IMR-90 (cell line): ENCODE measurements around the gene WDR53. TPM values are rescaled to one million over a fixed set of nuclear protein-coding genes. Genes with fewer than 3 reads are reported as not detected.

ENCODE experiments used
- ATAC-seq: fragments of 200-7000 bp; cut with Tn5 transposase; 2 replicates; pipeline ENCODE4 v1.9.1; 2020; ENCODE audit warnings: low read depth, mild to moderate bottlenecking, moderate library complexity
- BruUV-seq: library from RNA; stranded (reverse); fragments of 400-500 nt; replicated peaks from 2 replicates; lab custom pipeline; 2021; lab: Mats Ljungman, UMichigan
- CTCF ChIA-PET: fragments of 300-600 bp; formaldehyde crosslinking; extraction: SDS; loops from one replicate; lab custom pipeline; 2021; ENCODE audit warnings: antibody characterized with exemption; lab: Yijun Ruan, JAX
- POLR2A ChIA-PET: fragments of 300-600 bp; sonication (Branson Sonifier 250); formaldehyde crosslinking; loops from one replicate; lab custom pipeline; 2022; ENCODE audit warnings: antibody characterized with exemption; ENCODE audit not compliant: unreplicated experiment; lab: Charles Lee
- DNase-seq: peaks from one replicate; pipeline ENCODE4 v3.0.0; 2013
- H2AFZ ChIP-seq: replicated peaks from 2 replicates; pipeline ENCODE3; 2013; ENCODE audit warnings: low read length, mild to moderate bottlenecking; ENCODE audit not compliant: poor library complexity
- H2AK5ac ChIP-seq: 2 replicates; pipeline ENCODE4 v1.6.1; 2013; ENCODE audit warnings: low read depth, low read length, inconsistent platforms
- H2AK9ac ChIP-seq: replicated peaks from 2 replicates; pipeline ENCODE3; 2013; ENCODE audit warnings: mild to moderate bottlenecking, low read depth, low read length, moderate library complexity; ENCODE audit not compliant: poor library complexity
- H2BK120ac ChIP-seq: 2 replicates; pipeline ENCODE4 v1.6.1; 2013; ENCODE audit warnings: low read depth, low read length, inconsistent platforms
- H2BK15ac ChIP-seq: 3 replicates; pipeline ENCODE4 v1.6.1; 2013; ENCODE audit warnings: low read depth, low read length, inconsistent platforms
- H2BK20ac ChIP-seq: 2 replicates; pipeline ENCODE4 v1.6.1; 2013; ENCODE audit warnings: low read depth, mild to moderate bottlenecking, inconsistent platforms, low read length, moderate library complexity
- H2BK5ac ChIP-seq: 2 replicates; pipeline ENCODE4 v1.6.1; 2013; ENCODE audit warnings: mild to moderate bottlenecking, low read depth, low read length, inconsistent platforms; ENCODE audit not compliant: poor library complexity, severe bottlenecking
- H3K14ac ChIP-seq: replicated peaks from 2 replicates; pipeline ENCODE4 v1.6.1; 2013; ENCODE audit warnings: low read depth, low read length, inconsistent platforms
- H3K18ac ChIP-seq: 2 replicates; pipeline ENCODE4 v1.6.1; 2013; ENCODE audit warnings: low read depth, low read length, control low read depth
- H3K23ac ChIP-seq: 2 replicates; pipeline ENCODE4 v1.6.1; 2013; ENCODE audit warnings: low read depth, low read length, inconsistent platforms
- H3K27ac ChIP-seq: 2 replicates; pipeline ENCODE4 v1.5.1; 2013; ENCODE audit warnings: mild to moderate bottlenecking, control low read depth, low read length; ENCODE audit not compliant: insufficient read depth
- H3K27me3 ChIP-seq: 2 replicates; pipeline ENCODE4 v1.6.1; 2013; ENCODE audit warnings: low read length; ENCODE audit not compliant: control insufficient read depth, insufficient read depth
- H3K36me3 ChIP-seq: 2 replicates; pipeline ENCODE4 v1.6.1; 2013; ENCODE audit warnings: low read length, mixed read lengths; ENCODE audit not compliant: control insufficient read depth, insufficient read depth
- H3K4ac ChIP-seq: 2 replicates; pipeline ENCODE4 v1.6.1; 2013; ENCODE audit warnings: low read depth, low read length, inconsistent platforms
- H3K4me1 ChIP-seq: 2 replicates; pipeline ENCODE4 v1.6.1; 2013; ENCODE audit warnings: low read length, mixed read lengths; ENCODE audit not compliant: control insufficient read depth, insufficient read depth
- H3K4me2 ChIP-seq: 2 replicates; pipeline ENCODE4 v1.6.1; 2013; ENCODE audit warnings: low read depth, mild to moderate bottlenecking, control low read depth, low read length, moderate library complexity
- H3K4me3 ChIP-seq: 2 replicates; pipeline ENCODE4 v1.5.1; 2013; ENCODE audit warnings: low read depth, mild to moderate bottlenecking, control low read depth, low read length, moderate library complexity; ENCODE audit not compliant: insufficient read depth
- H3K56ac ChIP-seq: 2 replicates; pipeline ENCODE4 v1.6.1; 2013; ENCODE audit warnings: low read length, inconsistent platforms; ENCODE audit not compliant: insufficient read depth; ENCODE audit errors: extremely low read depth
- H3K79me1 ChIP-seq, 2 experiments: 2 replicates each; pipeline ENCODE4 v1.6.1; 2013; ENCODE audit warnings: low read length in 2 of 2, inconsistent platforms in 1 of 2, low read depth in 1 of 2
- H3K9ac ChIP-seq: 2 replicates; pipeline ENCODE4 v1.6.1; 2013; ENCODE audit warnings: low read depth, low read length, control low read depth
- H3K9me1 ChIP-seq: 2 replicates; pipeline ENCODE4 v1.6.1; 2013; ENCODE audit warnings: low read length, inconsistent platforms; ENCODE audit not compliant: insufficient read depth
- H3K9me3 ChIP-seq: 2 replicates; pipeline ENCODE4 v1.6.1; 2013; ENCODE audit warnings: low read length; ENCODE audit not compliant: control insufficient read depth, insufficient read depth
- H4K20me1 ChIP-seq: 2 replicates; pipeline ENCODE4 v1.6.1; 2013; ENCODE audit warnings: low read length, inconsistent platforms; ENCODE audit not compliant: insufficient read depth
- H4K5ac ChIP-seq: 2 replicates; pipeline ENCODE4 v1.6.1; 2013; ENCODE audit warnings: mild to moderate bottlenecking, low read depth, low read length, control low read depth
- H4K8ac ChIP-seq, 2 experiments: 2 replicates each; pipeline ENCODE4 v1.6.1; 2013; ENCODE audit warnings: low read depth in 2 of 2, low read length in 2 of 2, control low read depth in 1 of 2, inconsistent platforms in 1 of 2
- H4K91ac ChIP-seq: 2 replicates; pipeline ENCODE4 v1.6.1; 2013; ENCODE audit warnings: low read depth, low read length, inconsistent platforms; ENCODE audit not compliant: insufficient read depth
- FOS ChIP-seq: fragments of 150-350 bp; IDR thresholded peaks from 2 replicates; pipeline ENCODE4 v1.6.1; 2016; ENCODE audit warnings: low read depth, low read length
- MXI1 ChIP-seq: IDR thresholded peaks from 2 replicates; pipeline ENCODE4 v1.6.1; 2012; ENCODE audit warnings: low read depth, mild to moderate bottlenecking, low read length, moderate library complexity, borderline replicate concordance
- POLR2A ChIP-seq: IDR thresholded peaks from 2 replicates; pipeline ENCODE4 v1.6.1; 2012; ENCODE audit warnings: mild to moderate bottlenecking, low read depth, low read length
- RFX5 ChIP-seq: IDR thresholded peaks from 2 replicates; pipeline ENCODE4 v1.8.0; 2012; ENCODE audit warnings: low read depth, mild to moderate bottlenecking, low read length, moderate library complexity
- SMC3 ChIP-seq: fragments of 150-350 bp; IDR thresholded peaks from 2 replicates; pipeline ENCODE4 v1.6.1; 2016; ENCODE audit warnings: low read depth, mild to moderate bottlenecking, antibody characterized with exemption, low read length, moderate library complexity
- USF2 ChIP-seq: fragments of 150-350 bp; IDR thresholded peaks from 2 replicates; pipeline ENCODE4 v1.6.1; 2017; ENCODE audit warnings: mild to moderate bottlenecking, antibody characterized with exemption, low read length, low read depth
- WGBS, 2 experiments: methylation state at CpG; one replicate each; pipeline versions ENCODE4 v1.1.5 to v1.1.7; 2013; ENCODE audit warnings: missing lambda C conversion rate in 2 of 2; ENCODE audit not compliant: insufficient read length in 1 of 2; ENCODE audit errors: extremely low coverage in 2 of 2; 5-methylcytosine and 5-hydroxymethylcytosine counted together
- dilution Hi-C: fragments of 300-500 bp; cut with HindIII; formaldehyde crosslinking; loops from one replicate; pipeline ENCODE4 v1.14.3; 2018; ENCODE audit warnings: low sequenced_read_pairs; ENCODE audit not compliant: unreplicated experiment
- in situ Hi-C: fragments of 300-500 bp; cut with MboI; formaldehyde crosslinking; loops from 3 replicates; pipeline ENCODE4 v1.14.3; 2019; ENCODE audit warnings: low sequenced_read_pairs, inconsistent platforms, mixed read lengths
- intact Hi-C: fragments of 100-400 bp; cut with micrococcal nuclease; formaldehyde crosslinking; loops from 2 replicates; pipeline ENCODE4 v1.10.0; 2022
- polyA plus RNA-seq, 3 experiments: library from polyadenylated mRNA; depleted of rRNA; stranded (reverse); fragments of >200 nt; gene quantifications; 2 replicates each; pipeline ENCODE4 v1.2.3, GENCODE V29; 2012; ENCODE audit warnings: low replicate concordance in 1 of 3
- total RNA-seq: library from RNA; depleted of rRNA; stranded (reverse); fragments of >200 nt; gene quantifications from 2 replicates; pipeline ENCODE4 v1.2.3, GENCODE V29; 2012

The WDR53 gene
- total and polyA plus RNA-seq, 2 of the 4 experiments (the other 2 are of a cell fraction) = 5.7 to 5.9 TPM

DNA sequence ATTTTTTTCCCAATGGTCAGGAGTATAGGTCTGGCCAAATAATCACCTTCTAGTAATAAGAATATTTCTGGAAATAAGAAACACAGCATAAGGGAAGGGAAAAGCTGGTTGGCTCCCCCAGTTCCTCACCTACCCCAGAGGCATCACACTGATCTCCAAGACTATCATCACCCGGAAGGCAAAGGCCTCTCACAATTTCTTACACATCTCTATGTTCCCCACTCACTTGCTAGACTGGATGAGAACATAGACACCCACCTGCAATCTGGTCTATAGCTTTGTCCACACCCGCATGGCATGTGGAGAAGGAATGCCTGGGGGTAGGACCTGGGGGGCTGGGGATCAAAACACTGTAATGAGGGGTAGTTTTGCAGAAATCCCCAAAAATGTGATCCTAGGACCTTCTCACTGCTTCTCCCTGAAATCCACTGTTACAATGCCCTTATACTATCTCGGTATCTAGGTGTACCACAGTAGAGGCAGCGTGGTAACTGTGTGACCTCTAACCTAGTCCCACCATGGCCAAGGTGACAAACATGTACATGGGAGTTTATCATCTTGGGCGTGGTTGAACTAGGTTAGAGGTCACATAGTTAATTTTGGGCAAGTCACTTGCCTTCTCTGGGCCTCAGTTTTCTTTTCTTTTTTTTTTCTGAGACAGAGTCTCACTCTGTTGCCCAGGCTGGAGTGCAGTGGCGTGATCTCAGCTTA lies 41.6 kb upstream of the WDR53 start:
- no peak overlapping the region for H2BK5ac ChIP-seq
- intact Hi-C loops = loop anchor here (1.0 to 10.0 kb wide), 3 partner anchors 75 to 361 kb away; partner anchors contain the start of gene NCBP2
- no TSS peak for BruUV-seq
- dilution Hi-C loops = no loop called here
- no peak overlapping the region for H3K4me3 ChIP-seq
- no peak for ATAC-seq
- H4K5ac ChIP-seq = no peak overlapping the region
- no peak overlapping the region for H3K27ac ChIP-seq
- 0 out of 2 replicates have a peak overlapping the region, but pooled peaks have one; percentile 41 for H2BK20ac ChIP-seq
- TF ChIP-seq USF2 (no peak), RFX5 (no peak), POLR2A (no peak), SMC3 (no peak), FOS (no peak), MXI1 (no peak)
- H3K4me2 ChIP-seq = no peak overlapping the region
- H3K9me1 ChIP-seq = no peaks in the 10 kb centered on the region
- H3K27me3 ChIP-seq = peaks cover 7% of the 10 kb centered on the region
- no CpG with 5 or more reads among the region's 6 CpGs for WGBS, 2 experiments
- in situ Hi-C loops = loop anchor here (5.0 to 25.0 kb wide), 2 partner anchors 77 to 352 kb away; partner anchors contain the start of gene PIGZ
- H4K20me1 ChIP-seq = no peaks in the 10 kb centered on the region
- no peak for DNase-seq
- no peak overlapping the region for H3K9ac ChIP-seq
- no peak overlapping the region for H2AK5ac ChIP-seq
- no peaks in the 10 kb centered on the region for H3K4me1 ChIP-seq
- H4K8ac ChIP-seq = no peak overlapping the region
- H3K14ac ChIP-seq = no peak overlapping the region
- no peak overlapping the region for H4K91ac ChIP-seq
- CTCF ChIA-PET = interaction anchor here (0.6 to 1.6 kb wide), 14 partner anchors 8 to 346 kb away, joined by 3 to 13 read pairs (median 3); no protein-coding TSS in a partner anchor
- no peaks in the 10 kb centered on the region for H3K79me1 ChIP-seq
- no peak overlapping the region for H3K56ac ChIP-seq
- H3K23ac ChIP-seq = no peak overlapping the region
- H2BK120ac ChIP-seq = no peak overlapping the region
- no peaks in the 10 kb centered on the region for H3K9me3 ChIP-seq
- H3K36me3 ChIP-seq = no peaks in the 10 kb centered on the region
- H2AK9ac ChIP-seq = no peak overlapping the region
- POLR2A ChIA-PET = no interaction called here
- peak overlapping the region; percentile 46 for H2AFZ ChIP-seq
- H2BK15ac ChIP-seq = no peak overlapping the region
- no peak overlapping the region for H3K4ac ChIP-seq
- H3K18ac ChIP-seq = no peak overlapping the region
